Lung (tissue), 12 donors: ENCODE data around the gene MPPED1. TPM values are rescaled to one million over a fixed set of nuclear protein-coding genes. Genes with fewer than 3 reads are reported as not detected.

Experiments
- ATAC-seq: fragments of 200-7000 bp; cut with Tn5 transposase; one replicate; pipeline ENCODE4 v1.9.1; 2020; ENCODE audit warnings: moderate number of reproducible peaks; ENCODE audit not compliant: insufficient read depth, low FRiP score
- DNase-seq, 3 donors: peaks; one replicate each; pipeline ENCODE4 v3.0.0-alpha.2; 2013 to 2017
- H3K27ac ChIP-seq, 2 donors: one replicate each; pipeline ENCODE4 v1.5.1; 2013; ENCODE audit warnings: mild to moderate bottlenecking in 2 of 2, moderate library complexity in 2 of 2, control low read depth in 1 of 2, inconsistent platforms in 1 of 2, low read depth in 1 of 2, low read length in 1 of 2
- H3K27me3 ChIP-seq, 3 donors: one replicate each; pipeline ENCODE4 v1.5.1; 2013; ENCODE audit warnings: low read length in 2 of 3; ENCODE audit not compliant: control insufficient read depth in 3 of 3, insufficient read depth in 3 of 3
- H3K36me3 ChIP-seq, 4 donors: one replicate each; pipeline ENCODE4 v1.5.1; 2013; ENCODE audit warnings: low read length in 4 of 4, mild to moderate bottlenecking in 1 of 4, moderate library complexity in 1 of 4; ENCODE audit not compliant: control insufficient read depth in 4 of 4, insufficient read depth in 4 of 4
- H3K4me1 ChIP-seq, 5 donors: one replicate each; pipeline ENCODE4 v1.5.1; 2013; ENCODE audit warnings: low read length in 5 of 5, mild to moderate bottlenecking in 2 of 5, moderate library complexity in 1 of 5; ENCODE audit not compliant: control insufficient read depth in 5 of 5, insufficient read depth in 5 of 5
- H3K4me3 ChIP-seq: one replicate; pipeline ENCODE4 v1.5.1; 2013; ENCODE audit warnings: mild to moderate bottlenecking, control low read depth, moderate library complexity
- H3K9ac ChIP-seq, 2 donors: one replicate each; pipeline ENCODE4 v1.5.1; 2013; ENCODE audit warnings: low read length in 2 of 2, control low read depth in 1 of 2; ENCODE audit not compliant: insufficient read depth in 1 of 2
- H3K9me3 ChIP-seq, 4 donors: one replicate each; pipeline ENCODE4 v1.5.1; 2013; ENCODE audit warnings: low read length in 3 of 4, mild to moderate bottlenecking in 1 of 4, moderate library complexity in 1 of 4; ENCODE audit not compliant: control insufficient read depth in 4 of 4, insufficient read depth in 3 of 4
- WGBS, 2 donors: extraction: QIAGEN DNeasy Blood & Tissue Kit; methylation state at CpG; one replicate each; pipeline ENCODE4 v1.1.7; 2013; 5-methylcytosine and 5-hydroxymethylcytosine counted together
- polyA plus RNA-seq, 2 donors: library from polyadenylated mRNA; stranded (reverse); fragments of 200-250 nt; gene quantifications; one replicate each; pipeline ENCODE4 v1.2.1, GENCODE V29; 2013
- total RNA-seq, 2 donors: library from RNA; depleted of rRNA in 1 of 2; stranded (reverse); fragments of >200 nt in 1 of 2; gene quantifications; one replicate each; pipeline ENCODE4 v1.2.1, GENCODE V29; 2014 to 2021
- TF ChIP-seq, protein P1 (sequence below): IDR thresholded peaks from 2 replicates; pipeline ENCODE4 v1.5.1; 2012; ENCODE audit warnings: mild to moderate bottlenecking; ENCODE audit errors: control extremely low read depth, extremely low read depth
- donor health status: control.
- donor health status: control.
- donor health status: Bipolar disorder and iron deficiency.
- donor health status: healthy.
- donor health status: DM: yes; HTN: yes; CAD: no.

MPPED1 gene
- total and polyA plus RNA-seq, 4 donors, result 0.05 to 0.65 TPM; not detected in 2

DNA sequence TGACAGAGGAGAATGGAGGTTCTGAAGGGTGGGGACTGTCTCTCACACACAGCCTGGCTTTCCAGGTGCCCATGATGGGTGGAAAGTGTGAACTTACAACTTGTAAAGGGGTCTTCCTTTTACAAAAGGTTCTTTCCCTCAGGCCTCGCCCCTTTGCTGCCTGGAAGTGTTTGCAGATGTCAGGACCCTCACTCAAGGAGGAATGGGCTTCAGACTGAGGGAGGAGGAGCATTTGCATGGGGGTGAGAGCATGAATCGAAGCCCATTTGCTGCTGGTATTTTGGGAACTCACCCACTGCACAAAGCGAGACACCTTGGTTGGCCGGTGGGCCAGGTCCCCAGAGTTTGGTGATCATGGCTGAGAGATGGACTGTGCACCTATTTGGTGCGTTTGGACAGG is 25.1 kb downstream of the MPPED1 start:
- no peak for ATAC-seq
- no peaks in the 10 kb centered on the region for H3K9me3 ChIP-seq
- no peak for DNase-seq
- H3K4me1 ChIP-seq, result peaks cover 0 to 9% (median 0%) of the 10 kb centered on the region in 5 donors
- peaks cover 0 to 10% (median 2%) of the 10 kb centered on the region in 3 donors for H3K27me3 ChIP-seq
- no peak overlapping the region for H3K4me3 ChIP-seq
- H3K36me3 ChIP-seq, result no peaks in the 10 kb centered on the region
- WGBS, 2 donors, result 86 to 91% methylated on average over 5 of the region's 5 CpGs
- no peak overlapping the region for H3K9ac ChIP-seq
- no peak overlapping the region for H3K27ac ChIP-seq
- TF ChIP-seq, protein P1, sequence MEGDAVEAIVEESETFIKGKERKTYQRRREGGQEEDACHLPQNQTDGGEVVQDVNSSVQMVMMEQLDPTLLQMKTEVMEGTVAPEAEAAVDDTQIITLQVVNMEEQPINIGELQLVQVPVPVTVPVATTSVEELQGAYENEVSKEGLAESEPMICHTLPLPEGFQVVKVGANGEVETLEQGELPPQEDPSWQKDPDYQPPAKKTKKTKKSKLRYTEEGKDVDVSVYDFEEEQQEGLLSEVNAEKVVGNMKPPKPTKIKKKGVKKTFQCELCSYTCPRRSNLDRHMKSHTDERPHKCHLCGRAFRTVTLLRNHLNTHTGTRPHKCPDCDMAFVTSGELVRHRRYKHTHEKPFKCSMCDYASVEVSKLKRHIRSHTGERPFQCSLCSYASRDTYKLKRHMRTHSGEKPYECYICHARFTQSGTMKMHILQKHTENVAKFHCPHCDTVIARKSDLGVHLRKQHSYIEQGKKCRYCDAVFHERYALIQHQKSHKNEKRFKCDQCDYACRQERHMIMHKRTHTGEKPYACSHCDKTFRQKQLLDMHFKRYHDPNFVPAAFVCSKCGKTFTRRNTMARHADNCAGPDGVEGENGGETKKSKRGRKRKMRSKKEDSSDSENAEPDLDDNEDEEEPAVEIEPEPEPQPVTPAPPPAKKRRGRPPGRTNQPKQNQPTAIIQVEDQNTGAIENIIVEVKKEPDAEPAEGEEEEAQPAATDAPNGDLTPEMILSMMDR, result no peak

DNA sequence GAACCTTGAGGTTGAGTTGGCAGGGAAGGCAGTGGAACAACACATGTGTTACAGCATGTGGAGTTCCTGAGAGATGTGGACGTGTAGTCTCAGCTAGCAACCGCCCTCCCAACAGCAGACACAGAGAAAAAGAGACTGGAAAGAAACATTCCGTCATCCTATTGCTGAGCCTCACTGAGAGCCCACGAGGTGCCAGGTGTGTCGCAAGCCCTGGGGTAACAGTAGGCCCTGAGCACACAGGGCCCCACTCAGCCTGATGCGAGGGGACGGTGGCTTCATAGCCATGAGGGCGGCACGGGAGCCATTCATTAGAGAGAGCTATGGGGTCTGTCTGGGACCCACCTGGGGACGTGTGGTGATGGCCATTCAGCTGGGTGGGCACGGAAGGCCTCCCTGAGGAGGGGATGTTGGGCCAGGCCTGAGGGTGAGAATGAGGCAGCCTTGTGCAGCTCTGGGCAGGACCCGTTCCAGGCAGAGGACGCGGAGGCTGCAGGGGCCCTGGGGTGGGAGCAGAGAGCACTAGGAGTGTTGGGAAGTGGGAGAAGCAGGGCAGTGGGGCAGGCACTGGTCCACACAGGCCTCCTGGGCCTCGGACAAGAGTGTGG is 26.2 kb downstream of the MPPED1 start:
- H3K9ac ChIP-seq, result no peak overlapping the region
- H3K36me3 ChIP-seq, result no peaks in the 10 kb centered on the region
- TF ChIP-seq, protein P1, result no peak
- no peak overlapping the region for H3K27ac ChIP-seq
- no peak for ATAC-seq
- no peak for DNase-seq
- H3K4me1 ChIP-seq, result peaks cover 0 to 9% (median 0%) of the 10 kb centered on the region in 5 donors
- H3K9me3 ChIP-seq, result no peaks in the 10 kb centered on the region
- peaks cover 0 to 7% (median 2%) of the 10 kb centered on the region in 3 donors for H3K27me3 ChIP-seq
- no peak overlapping the region for H3K4me3 ChIP-seq
- WGBS, 2 donors, result 83 to 86% methylated on average over 15 of the region's 15 CpGs

GRCh38 chr22:43438666-43439347 is 27.0 kb downstream of the MPPED1 start:
- no peaks in the 10 kb centered on the region for H3K9me3 ChIP-seq
- ATAC-seq (no peak), DNase-seq (no peak)
- TF ChIP-seq, protein P1, result no peak
- H3K4me1 ChIP-seq, result peaks cover 0 to 9% (median 0%) of the 10 kb centered on the region in 5 donors
- peaks cover 0 to 5% (median 0%) of the 10 kb centered on the region in 3 donors for H3K27me3 ChIP-seq
- H3K4me3 ChIP-seq, result no peak overlapping the region
- H3K36me3 ChIP-seq, result no peaks in the 10 kb centered on the region
- 83 to 88% methylated on average over 17 of the region's 17 CpGs for WGBS, 2 donors
- H3K27ac ChIP-seq, result no peak overlapping the region
- H3K9ac ChIP-seq, result no peak overlapping the region
